ENCODE results near the gene RPL13.

RPL13 gene

GRCh38 chr16:89610108-89610453, 49.6 kb downstream of the RPL13 start (continued):
- TF ChIP-seq CSRNP3 (CRISPR knock-in tag; IDR thresholded peaks at IDR 0.05) (no peak), RARB (CRISPR knock-in tag; IDR thresholded peaks at IDR 0.05) (no peak), ESRRG (CRISPR knock-in tag; IDR thresholded peaks at IDR 0.05) (no peak), ZFP3 (CRISPR knock-in tag; IDR thresholded peaks at IDR 0.05) (no peak), ARNTL (CRISPR knock-in tag; IDR thresholded peaks at IDR 0.05; ENCODE audit: borderline replicate concordance, low read depth) (no peak), ZFP30 (CRISPR knock-in tag; IDR thresholded peaks at IDR 0.05) (no peak), SNAI2 (CRISPR knock-in tag; IDR thresholded peaks at IDR 0.05) (no peak), ISL1 (CRISPR knock-in tag; IDR thresholded peaks at IDR 0.05) (no peak), ZNF70 (CRISPR knock-in tag; IDR thresholded peaks at IDR 0.05) (no peak), PPARA (CRISPR knock-in tag; IDR thresholded peaks at IDR 0.05; ENCODE audit: borderline replicate concordance) (no peak), OSR1 (CRISPR knock-in tag; IDR thresholded peaks at IDR 0.05) (no peak)

- no peak for ATAC-seq
Measured at GRCh38 chr16:89612415-89613166, 52.1 kb downstream of the RPL13 start.

More at GRCh38 chr16:89612415-89613166, 52.1 kb downstream of the RPL13 start:
- TF ChIP-seq GLIS3 (CRISPR knock-in tag; IDR thresholded peaks at IDR 0.05) (no peak), TOX (CRISPR knock-in tag; IDR thresholded peaks at IDR 0.05; ENCODE audit: borderline replicate concordance) (no peak), TCF4 (CRISPR knock-in tag; IDR thresholded peaks at IDR 0.05; ENCODE audit: borderline replicate concordance) (no peak), OSR1 (CRISPR knock-in tag; IDR thresholded peaks at IDR 0.05) (no peak), ISL1 (CRISPR knock-in tag; IDR thresholded peaks at IDR 0.05) (no peak), ZFP30 (CRISPR knock-in tag; IDR thresholded peaks at IDR 0.05) (no peak), BACH2 (CRISPR knock-in tag; IDR thresholded peaks at IDR 0.05; ENCODE audit: borderline replicate concordance) (no peak), PATZ1 (CRISPR knock-in tag; IDR thresholded peaks at IDR 0.05; ENCODE audit: borderline replicate concordance) (no peak), POU6F1 (CRISPR knock-in tag; IDR thresholded peaks at IDR 0.05; ENCODE audit: borderline replicate concordance, low read depth) (no peak), ESRRG (CRISPR knock-in tag; IDR thresholded peaks at IDR 0.05) (no peak), ZNF565 (CRISPR knock-in tag; conservative IDR thresholded peaks at IDR 0.05; ENCODE audit: low read depth) (no peak), PPARA (CRISPR knock-in tag; IDR thresholded peaks at IDR 0.05; ENCODE audit: borderline replicate concordance) (no peak), TSHZ2 (CRISPR knock-in tag; IDR thresholded peaks at IDR 0.05) (no peak), ARNTL (CRISPR knock-in tag; IDR thresholded peaks at IDR 0.05; ENCODE audit: borderline replicate concordance, low read depth) (no peak), ZC3H10 (CRISPR knock-in tag; IDR thresholded peaks at IDR 0.05) (no peak), ZNF8 (CRISPR knock-in tag; IDR thresholded peaks at IDR 0.05) (no peak), ZFP3 (CRISPR knock-in tag; IDR thresholded peaks at IDR 0.05) (no peak), CREB5 (CRISPR knock-in tag; IDR thresholded peaks at IDR 0.05; ENCODE audit: low read depth) (no peak), RARB (CRISPR knock-in tag; IDR thresholded peaks at IDR 0.05) (no peak)

All from SK-N-SH treated with all-trans-retinoic acid at 6 μM for 48 hours (cell line).